ENCODE measurements around the gene ZBTB7A. TPM values are rescaled to one million over a fixed set of nuclear protein-coding genes. Genes with fewer than 3 reads are reported as not detected.

Gene ZBTB7A
- total RNA-seq, 2 donors from 2014 or later: 47.3 to 51.1 TPM

DNA sequence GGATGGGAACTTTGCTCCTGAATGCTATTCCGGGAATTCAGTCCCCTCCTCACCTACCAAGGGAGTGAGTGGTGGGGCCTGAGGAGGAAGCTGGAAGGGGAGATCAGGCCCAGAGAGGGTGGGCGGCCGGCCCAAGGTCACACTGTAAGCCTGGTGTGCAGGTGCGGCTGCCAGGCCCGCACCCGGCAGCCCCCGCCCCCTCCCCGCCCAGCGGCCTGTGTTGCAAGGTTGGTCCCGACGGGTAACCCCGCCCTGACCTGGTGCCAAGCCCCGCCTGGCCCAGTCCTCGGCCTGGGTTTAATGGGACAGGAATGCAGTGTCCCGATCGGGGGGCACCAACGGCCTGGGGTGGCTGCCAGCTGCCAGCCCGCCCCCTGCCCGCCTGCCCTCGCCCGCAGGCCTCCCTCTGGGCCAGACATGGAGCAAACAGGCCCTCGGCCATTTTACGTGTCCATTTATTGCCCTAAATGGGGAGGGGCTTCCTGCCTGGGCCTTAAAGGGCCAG lies 5.5 kb downstream of the ZBTB7A start:
- H3K36me3 Mint-ChIP-seq (ENCODE audit: low read depth): no peaks in the 10 kb centered on the region
- no peaks in the 10 kb centered on the region for H3K27me3 Mint-ChIP-seq
- H3K4me3 Mint-ChIP-seq: peak overlapping the region; percentile 86
- ATAC-seq: no peak
- peaks cover 21% of the 10 kb centered on the region for H3K4me1 Mint-ChIP-seq
- peak in 2 of 3 donors; percentile 37 to 45 for DNase-seq
- H3K9me3 ChIP-seq (ENCODE audit: control insufficient read depth, low read length, poor library complexity, severe bottlenecking): no peaks in the 10 kb centered on the region
- H3K27ac Mint-ChIP-seq: no peak overlapping the region

DNA sequence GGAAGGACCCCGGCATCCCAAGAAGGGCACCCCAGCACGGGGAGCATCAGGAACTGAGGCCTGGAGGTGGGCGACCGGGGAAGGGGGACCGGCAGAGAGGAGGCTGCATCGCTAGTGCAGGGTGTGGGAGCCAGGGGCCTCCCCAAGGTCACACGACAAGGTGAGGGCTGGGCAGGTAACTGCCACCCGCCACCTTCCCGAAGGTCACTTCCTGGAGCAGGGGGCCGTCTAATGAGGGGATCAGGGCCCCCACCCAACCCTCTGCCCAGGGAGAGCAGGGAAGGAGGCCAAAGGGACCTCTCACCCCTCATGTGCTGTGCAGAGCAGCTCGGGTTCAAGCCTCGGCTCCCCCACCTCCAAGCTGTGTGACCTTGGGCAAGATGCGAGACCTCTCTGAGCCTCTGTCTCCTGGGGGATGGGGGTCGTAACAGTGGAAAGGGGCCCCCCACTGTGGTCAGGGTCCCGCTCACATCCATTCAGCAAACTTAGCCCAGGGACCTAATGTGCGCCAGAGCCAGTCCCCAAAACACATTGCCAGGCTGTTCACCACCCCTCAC lies 6.0 kb downstream of the ZBTB7A start:
- peak overlapping the region; percentile 86 for H3K4me3 Mint-ChIP-seq
- peaks cover 21% of the 10 kb centered on the region for H3K4me1 Mint-ChIP-seq
- DNase-seq (no peak), ATAC-seq (no peak)
- H3K9me3 ChIP-seq (ENCODE audit: control insufficient read depth, low read length, poor library complexity, severe bottlenecking): no peaks in the 10 kb centered on the region
- H3K27me3 Mint-ChIP-seq: no peaks in the 10 kb centered on the region
- H3K27ac Mint-ChIP-seq: peak overlapping the region; percentile 82
- no peaks in the 10 kb centered on the region for H3K36me3 Mint-ChIP-seq (ENCODE audit: low read depth)

DNA sequence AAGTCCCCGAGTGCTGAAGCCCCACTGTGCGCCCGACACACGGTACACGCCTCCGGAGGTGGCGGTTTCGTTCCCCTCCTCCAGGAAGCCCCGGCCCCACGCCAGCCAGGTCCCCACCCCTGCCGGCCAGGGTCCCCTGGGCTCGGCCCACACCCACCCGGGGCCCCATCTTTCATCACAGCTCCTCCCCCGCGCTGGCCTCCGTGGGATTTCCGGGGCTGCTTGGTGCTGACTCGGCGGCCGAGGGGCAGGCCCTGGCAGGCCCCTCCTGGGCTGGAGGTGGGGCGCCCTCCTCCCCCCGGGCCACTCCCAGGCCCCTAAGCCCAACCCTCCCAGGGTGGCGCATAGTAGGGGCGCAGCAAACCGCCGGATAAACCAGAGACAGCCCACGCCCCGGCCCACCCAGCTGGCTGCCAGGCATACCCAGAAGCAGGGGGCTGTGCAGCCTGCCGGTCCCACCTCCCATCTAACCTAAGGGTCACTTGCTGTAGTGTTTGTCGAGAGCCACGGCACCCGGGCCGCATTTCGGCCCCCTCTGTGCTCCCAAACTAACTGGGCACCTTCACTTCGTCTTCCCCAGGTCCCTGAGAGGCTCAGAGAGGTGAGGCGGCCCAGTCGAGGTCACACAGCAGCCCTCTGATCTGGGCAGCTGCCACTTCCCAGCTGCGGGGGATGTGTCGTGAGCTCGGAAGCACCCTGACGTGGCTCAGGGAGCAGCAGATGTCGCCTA lies 6.6 kb downstream of the ZBTB7A start:
- H3K4me3 Mint-ChIP-seq: peak overlapping the region; percentile 86

DNA sequence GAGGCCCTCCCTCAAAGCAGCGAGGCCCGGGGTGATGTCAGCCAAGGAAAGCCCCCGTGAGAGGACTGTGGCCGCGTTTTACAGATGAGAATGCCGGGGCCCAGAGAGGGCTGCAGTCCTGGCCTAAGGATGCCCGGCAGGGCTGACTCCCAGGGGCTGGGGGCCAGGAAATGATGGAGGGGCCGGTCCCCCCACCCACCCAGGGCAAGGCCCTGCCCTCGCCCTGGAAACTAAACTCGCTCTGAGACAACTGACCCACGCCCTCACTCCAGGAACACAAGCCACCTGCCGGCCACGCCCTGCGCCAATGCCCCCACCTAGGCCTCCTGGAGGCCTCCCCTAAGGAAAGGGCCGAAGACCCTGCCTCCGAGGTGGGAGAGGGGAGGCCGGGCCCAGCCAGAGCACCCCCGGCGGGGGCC lies 7.2 kb downstream of the ZBTB7A start:
- ATAC-seq (peak; percentile 10), DNase-seq (no peak)
- Mint-ChIP-seq H3K4me3 (peak overlapping the region; percentile 86), H3K27me3 (no peaks in the 10 kb centered on the region), H3K4me1 (peaks cover 21% of the 10 kb centered on the region), H3K27ac (peak overlapping the region; percentile 82), H3K36me3 (ENCODE audit: low read depth) (no peaks in the 10 kb centered on the region)
- no peaks in the 10 kb centered on the region for H3K9me3 ChIP-seq (ENCODE audit: control insufficient read depth, low read length, poor library complexity, severe bottlenecking)

More for the DNA sequence above, 6.6 kb downstream of the ZBTB7A start:
- H3K9me3 ChIP-seq (ENCODE audit: control insufficient read depth, low read length, poor library complexity, severe bottlenecking): no peaks in the 10 kb centered on the region
- DNase-seq: peak; percentile 45 to 61 (median 54)
- Mint-ChIP-seq H3K27me3 (no peaks in the 10 kb centered on the region), H3K36me3 (ENCODE audit: low read depth) (no peaks in the 10 kb centered on the region), H3K4me1 (peaks cover 21% of the 10 kb centered on the region), H3K27ac (peak overlapping the region; percentile 82)
- ATAC-seq: peak; percentile 69

DNA sequence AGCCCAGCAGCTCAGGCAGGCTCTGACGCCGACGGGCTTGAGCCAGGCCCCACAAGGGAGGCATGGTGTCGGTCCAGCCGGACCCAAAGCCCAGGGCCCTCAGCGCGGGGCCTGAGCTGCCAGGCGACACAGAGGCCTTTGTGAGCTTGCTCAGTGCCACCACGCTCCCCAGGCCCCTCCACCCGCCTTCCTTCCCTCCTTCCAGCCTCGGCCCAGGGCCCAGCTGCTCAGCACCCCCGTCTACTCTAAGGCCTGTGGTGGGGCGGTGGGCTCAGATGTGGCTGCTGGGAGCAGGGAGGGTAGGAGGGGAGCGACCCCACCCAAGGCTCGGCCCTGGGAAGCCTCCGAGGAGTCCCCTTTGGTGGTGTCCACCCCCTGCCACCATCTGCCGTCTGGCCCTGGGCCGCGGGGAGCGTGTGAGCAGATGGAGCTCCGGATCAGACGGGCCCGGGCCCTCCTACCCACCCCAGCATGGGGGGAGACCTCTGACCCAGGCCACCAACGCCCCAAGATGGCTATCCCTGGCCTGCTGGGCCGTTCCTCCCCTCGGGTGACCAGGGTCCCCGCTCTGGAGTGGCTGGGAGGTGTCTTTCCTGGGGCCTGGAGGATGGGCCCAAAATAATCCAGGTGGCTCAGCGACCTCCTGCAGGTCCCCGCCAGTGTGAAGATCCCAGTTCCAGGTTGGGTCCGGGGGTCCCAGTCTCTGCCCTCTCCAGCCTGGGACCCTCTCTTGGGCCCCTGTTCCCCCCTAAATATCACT lies 7.8 kb downstream of the ZBTB7A start:
- peak overlapping the region; percentile 86 for H3K4me3 Mint-ChIP-seq
- no peaks in the 10 kb centered on the region for H3K36me3 Mint-ChIP-seq (ENCODE audit: low read depth)
- DNase-seq: no peak
- H3K4me1 Mint-ChIP-seq: peaks cover 21% of the 10 kb centered on the region
- no peaks in the 10 kb centered on the region for H3K9me3 ChIP-seq (ENCODE audit: control insufficient read depth, low read length, poor library complexity, severe bottlenecking)
- no peaks in the 10 kb centered on the region for H3K27me3 Mint-ChIP-seq
- peak overlapping the region; percentile 82 for H3K27ac Mint-ChIP-seq
- ATAC-seq: no peak

DNA sequence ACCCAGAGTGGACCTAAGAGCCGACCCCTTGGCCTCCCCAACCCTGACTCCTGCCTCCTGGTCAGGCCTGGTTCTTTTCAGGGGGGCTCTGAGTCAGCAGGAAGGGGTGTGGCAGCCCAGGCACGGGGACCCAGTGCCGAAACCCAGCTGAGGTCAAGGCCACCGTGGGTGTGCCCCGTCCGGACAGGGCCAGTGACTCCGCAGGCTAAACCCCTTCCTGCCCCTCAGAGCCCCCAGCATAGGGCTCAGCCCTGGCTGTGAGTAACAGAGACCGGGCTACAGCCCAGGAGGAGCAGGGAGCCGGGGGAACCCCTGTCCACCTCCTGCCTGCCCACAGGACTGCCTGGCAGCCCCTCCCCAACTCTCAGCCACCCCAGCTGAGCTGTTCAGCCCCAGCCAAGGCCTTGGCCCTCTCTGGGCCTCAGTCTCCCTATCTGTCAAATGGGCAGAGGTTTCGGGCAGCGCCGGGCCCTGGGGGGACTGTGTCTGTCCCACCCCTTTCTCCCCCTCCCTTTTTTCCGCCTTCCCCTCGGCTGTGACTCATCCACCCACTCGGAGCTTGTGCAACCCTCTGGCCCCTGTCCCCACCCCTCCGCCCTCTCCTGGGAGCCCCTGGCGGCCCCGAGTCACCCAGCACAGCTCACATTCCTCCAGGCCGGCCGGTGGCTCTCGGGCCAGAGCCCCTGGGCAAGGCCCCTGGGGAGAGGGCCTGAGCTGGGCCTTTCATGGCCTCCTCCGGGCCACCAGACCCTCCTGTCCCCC lies 8.6 kb downstream of the ZBTB7A start:
- no peaks in the 10 kb centered on the region for H3K9me3 ChIP-seq (ENCODE audit: control insufficient read depth, low read length, poor library complexity, severe bottlenecking)
- peak; percentile 17 for ATAC-seq
- DNase-seq: no peak
- Mint-ChIP-seq H3K36me3 (ENCODE audit: low read depth) (peaks cover 5% of the 10 kb centered on the region), H3K4me3 (peak overlapping the region; percentile 45), H3K27me3 (no peaks in the 10 kb centered on the region), H3K27ac (peak overlapping the region; percentile 59), H3K4me1 (peaks cover 24% of the 10 kb centered on the region)

DNA sequence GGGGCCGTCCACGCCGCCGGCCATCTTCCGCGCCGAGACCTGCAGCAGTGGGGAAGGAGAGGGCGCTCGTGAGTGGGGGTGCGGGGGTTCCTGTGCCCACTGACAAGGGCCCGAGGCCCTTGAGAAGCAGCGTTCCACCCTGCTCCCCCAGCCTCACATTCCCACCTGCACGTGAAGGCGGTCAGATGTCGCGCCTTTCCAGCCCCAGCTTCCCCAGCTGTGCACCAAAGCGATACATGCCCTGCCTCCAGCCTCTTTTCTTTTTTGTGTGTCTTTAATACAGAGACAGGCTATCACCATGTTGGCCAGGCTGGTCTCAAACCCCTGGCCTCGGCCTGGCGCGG lies 11.5 kb downstream of the ZBTB7A start:
- Mint-ChIP-seq H3K4me1 (peaks cover 21% of the 10 kb centered on the region), H3K4me3 (no peak overlapping the region), H3K27me3 (no peaks in the 10 kb centered on the region), H3K27ac (no peak overlapping the region), H3K36me3 (ENCODE audit: low read depth) (peaks cover 5% of the 10 kb centered on the region)
- H3K9me3 ChIP-seq (ENCODE audit: control insufficient read depth, low read length, poor library complexity, severe bottlenecking): no peaks in the 10 kb centered on the region
- DNase-seq: no peak
- ATAC-seq: no peak

DNA sequence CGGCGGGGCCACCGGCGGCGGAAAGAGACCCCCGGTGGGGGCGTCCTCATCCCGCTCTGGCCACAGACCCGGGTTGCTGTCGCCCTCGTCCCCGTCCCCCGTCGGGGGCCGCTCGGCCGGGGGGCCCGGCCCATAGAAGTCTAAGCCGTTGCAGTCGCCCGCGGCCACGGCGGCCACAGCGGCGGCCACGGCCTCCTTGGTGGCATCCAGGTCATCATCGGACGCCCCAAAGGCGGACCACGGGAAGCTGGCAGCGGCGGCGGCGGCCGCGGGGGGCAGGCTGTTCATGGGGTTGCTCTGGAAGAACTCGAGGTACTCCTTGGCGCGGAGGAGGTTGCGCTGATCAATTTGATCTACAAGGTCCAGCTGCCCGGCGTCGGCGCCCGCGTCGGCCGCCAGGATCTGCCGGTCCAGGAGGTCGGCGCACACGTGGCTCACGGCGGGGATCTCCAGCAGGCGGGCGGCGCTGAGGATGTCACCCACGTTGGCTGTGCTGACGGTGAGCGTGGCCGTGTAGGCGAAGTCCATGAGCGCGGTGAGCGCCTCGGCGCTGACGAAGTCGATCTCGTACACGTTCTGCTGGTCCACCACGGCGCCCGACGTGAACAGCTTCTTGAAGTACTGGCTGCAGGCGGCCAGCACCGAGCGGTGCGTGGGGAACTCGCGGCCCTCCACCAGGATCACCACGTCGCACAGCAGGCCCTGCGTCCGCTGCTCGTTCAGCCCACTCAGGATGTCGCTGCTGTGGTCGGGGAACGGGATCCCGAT lies 12.1 kb downstream of the ZBTB7A start:
- DNase-seq: no peak
- H3K27me3 Mint-ChIP-seq: no peaks in the 10 kb centered on the region
- H3K9me3 ChIP-seq (ENCODE audit: control insufficient read depth, low read length, poor library complexity, severe bottlenecking): no peaks in the 10 kb centered on the region
- no peak for ATAC-seq
- peaks cover 23% of the 10 kb centered on the region for H3K4me1 Mint-ChIP-seq
- no peak overlapping the region for H3K4me3 Mint-ChIP-seq
- H3K36me3 Mint-ChIP-seq (ENCODE audit: low read depth): peaks cover 7% of the 10 kb centered on the region
- H3K27ac Mint-ChIP-seq: no peak overlapping the region

DNA sequence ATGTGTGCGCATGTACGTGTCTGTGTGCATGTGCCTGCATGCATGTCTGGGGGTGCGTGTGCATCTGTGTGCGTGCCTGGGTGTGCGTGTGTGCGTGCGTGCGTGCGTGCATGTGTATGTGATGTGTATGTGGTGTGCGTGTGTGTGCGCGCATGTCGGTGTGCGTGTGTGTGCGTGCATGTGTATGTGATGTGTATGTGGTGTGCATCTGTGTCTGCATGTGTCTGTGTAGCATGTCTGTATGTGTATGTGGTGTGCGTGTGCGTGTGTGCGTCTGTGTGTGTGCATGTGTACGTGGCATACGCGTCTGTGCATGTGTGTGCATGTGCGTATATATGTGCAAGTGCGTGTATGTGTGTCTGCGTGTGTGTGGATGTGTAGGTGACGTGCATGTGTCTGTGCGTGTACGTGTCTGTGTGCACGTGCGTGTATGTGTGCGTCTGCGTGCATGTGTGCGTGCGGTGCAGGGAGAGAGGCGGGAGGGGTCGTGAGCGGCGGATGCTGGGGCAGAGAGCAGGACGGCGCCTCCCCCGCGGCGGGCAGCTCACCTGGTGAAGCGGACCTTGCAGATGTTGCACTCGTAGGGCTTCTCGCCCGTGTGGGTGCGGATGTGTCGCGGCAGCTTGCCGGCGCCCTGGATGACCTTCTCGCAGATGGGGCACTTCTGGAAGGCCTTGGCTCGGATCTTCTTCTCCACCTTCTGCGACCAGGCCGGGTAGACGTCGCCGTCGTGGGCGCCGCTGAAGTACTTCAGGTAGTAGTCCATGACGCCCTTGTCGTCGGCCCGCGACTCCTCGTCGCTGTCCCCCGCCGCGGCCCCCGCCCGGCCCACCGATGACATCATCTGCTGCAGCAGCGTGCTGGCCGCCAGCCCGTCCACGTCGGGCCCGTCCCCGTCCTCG lies 13.0 kb downstream of the ZBTB7A start:
- H3K4me1 Mint-ChIP-seq: peaks cover 20% of the 10 kb centered on the region
- ATAC-seq: no peak
- H3K27ac Mint-ChIP-seq: peak overlapping the region; percentile 56
- H3K4me3 Mint-ChIP-seq: peak overlapping the region; percentile 15
- no peak for DNase-seq
- no peaks in the 10 kb centered on the region for H3K9me3 ChIP-seq (ENCODE audit: control insufficient read depth, low read length, poor library complexity, severe bottlenecking)
- no peaks in the 10 kb centered on the region for H3K27me3 Mint-ChIP-seq
- H3K36me3 Mint-ChIP-seq (ENCODE audit: low read depth): peaks cover 8% of the 10 kb centered on the region

DNA sequence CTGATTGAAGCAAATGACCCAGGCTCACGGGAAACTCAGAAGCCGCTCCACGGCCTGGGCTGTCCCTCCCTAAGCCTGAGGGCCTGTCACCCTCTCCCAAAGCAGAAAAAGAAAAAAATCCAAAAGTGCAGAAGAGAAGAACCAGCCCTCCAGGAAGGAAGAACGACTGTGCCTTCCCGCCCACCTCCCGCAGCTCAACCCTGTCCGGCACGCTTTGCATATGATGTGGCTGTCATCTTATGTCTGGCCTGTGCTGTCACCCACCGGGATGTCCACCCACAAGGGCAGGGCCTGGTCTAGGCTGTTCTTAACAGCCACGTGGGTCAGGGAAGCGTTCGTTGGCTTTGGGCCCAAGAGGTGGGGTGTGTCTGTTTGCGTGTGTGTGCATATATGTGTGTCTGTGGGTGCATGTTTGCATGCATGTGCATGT lies 13.7 kb downstream of the ZBTB7A start:
- Mint-ChIP-seq H3K4me3 (no peak overlapping the region), H3K27me3 (no peaks in the 10 kb centered on the region), H3K4me1 (peaks cover 20% of the 10 kb centered on the region), H3K27ac (peak overlapping the region; percentile 56), H3K36me3 (ENCODE audit: low read depth) (peaks cover 8% of the 10 kb centered on the region)
- H3K9me3 ChIP-seq (ENCODE audit: control insufficient read depth, low read length, poor library complexity, severe bottlenecking): no peaks in the 10 kb centered on the region
- no peak for DNase-seq
- no peak for ATAC-seq

DNA sequence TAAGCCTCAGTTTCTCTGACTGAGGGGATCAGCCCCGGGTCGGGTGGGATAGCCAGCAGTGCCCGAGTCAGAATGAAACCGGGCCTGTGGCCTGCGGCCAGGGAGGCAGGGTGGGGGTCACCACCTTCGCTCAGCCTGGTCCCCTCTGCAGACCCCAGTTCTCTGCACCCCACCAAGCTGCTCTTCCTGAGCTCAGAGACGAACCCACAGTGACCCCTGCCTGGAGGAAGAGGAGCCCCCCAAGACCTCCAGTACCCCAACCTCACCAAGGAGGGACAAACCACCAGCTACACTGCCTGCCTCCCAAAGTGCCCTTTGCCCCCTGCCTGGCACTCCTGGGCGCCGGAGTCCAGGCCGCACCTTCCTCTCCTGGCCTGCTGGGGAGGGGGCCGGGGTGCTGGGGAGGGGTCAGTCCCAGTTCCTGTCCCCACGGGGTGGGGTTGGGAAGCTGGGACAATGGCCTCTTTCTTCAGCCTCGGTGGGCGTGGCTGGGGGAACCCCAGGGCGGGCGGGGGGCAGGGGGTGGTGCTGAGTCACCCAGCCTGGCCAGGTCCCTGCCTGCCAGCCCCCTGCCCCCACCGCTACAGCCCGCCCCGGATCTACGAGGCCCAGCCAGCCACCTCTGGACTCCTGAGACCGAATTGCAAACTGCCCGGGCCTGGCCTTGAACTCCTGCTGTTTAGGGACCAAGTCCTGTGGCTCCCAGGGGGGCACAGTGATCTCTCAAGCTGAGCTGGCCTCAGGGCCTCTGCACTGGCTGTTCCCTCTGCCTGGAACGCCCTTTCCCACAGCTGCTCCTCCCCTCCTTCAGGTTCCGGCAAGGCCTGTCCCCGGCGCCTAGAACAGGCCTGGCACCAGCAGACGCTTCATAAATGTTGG lies 14.3 kb downstream of the ZBTB7A start:
- no peaks in the 10 kb centered on the region for H3K27me3 Mint-ChIP-seq
- H3K36me3 Mint-ChIP-seq (ENCODE audit: low read depth): peaks cover 8% of the 10 kb centered on the region
- H3K4me3 Mint-ChIP-seq: no peak overlapping the region
- peaks cover 18% of the 10 kb centered on the region for H3K4me1 Mint-ChIP-seq
- H3K9me3 ChIP-seq (ENCODE audit: control insufficient read depth, low read length, poor library complexity, severe bottlenecking): no peaks in the 10 kb centered on the region
- peak overlapping the region; percentile 56 for H3K27ac Mint-ChIP-seq
- peak; percentile 29 for ATAC-seq
- no peak for DNase-seq

Measured in T-helper 17 cell (primary cell).